B cell (primary cell): ENCODE results near the gene KRTAP10-3. TPM values are rescaled to one million over a fixed set of nuclear protein-coding genes. Genes with fewer than 3 reads are reported as not detected.

Experiments
- ATAC-seq: fragments of 200-7000 bp; cut with Tn5 transposase; one replicate; pipeline ENCODE4 v1.10.0; 2021; ENCODE audit warnings: low read depth, mild to moderate bottlenecking, moderate number of reproducible peaks, moderate library complexity
- CTCF ChIA-PET: fragments of 350-600 bp; sonication (Branson Sonifier 250); formaldehyde crosslinking; loops from one replicate; lab custom pipeline; 2021; ENCODE audit warnings: antibody characterized with exemption, inconsistent platforms; lab: Charles Lee
- POLR2A ChIA-PET: fragments of 350-600 bp; sonication (Branson Sonifier 250); formaldehyde crosslinking; loops from one replicate; lab custom pipeline; 2021; ENCODE audit warnings: antibody characterized with exemption; lab: Charles Lee
- DNase-seq: peaks from one replicate; pipeline ENCODE4 v3.0.0; 2013
- H2AFZ ChIP-seq: 2 replicates; pipeline ENCODE4 v1.6.1; 2012; ENCODE audit warnings: mild to moderate bottlenecking, low read depth, low read length; ENCODE audit not compliant: insufficient read depth, poor library complexity, severe bottlenecking
- H3K27ac ChIP-seq, 2 donors: 1 replicate in 1 of 2; 2 replicates in 1 of 2; pipeline ENCODE4 v1.5.1; 2012 to 2013; ENCODE audit warnings: low read length in 2 of 2, mild to moderate bottlenecking in 2 of 2, moderate library complexity in 1 of 2
- H3K27me3 ChIP-seq, 4 experiments: fragments of 200-600 bp in 1 of 4; sonication (generic) in 1 of 4; replicated peaks in 1 of 4; 1 replicate in 2 of 4; 2 replicates in 2 of 4; pipeline versions ENCODE4 v1.6.1 to v1.7.0; 2013 to 2016; ENCODE audit warnings: low read length in 3 of 4, mild to moderate bottlenecking in 2 of 4, mixed read lengths in 1 of 4, moderate library complexity in 1 of 4; ENCODE audit not compliant: insufficient read depth in 4 of 4, control insufficient read depth in 3 of 4; ENCODE audit errors: control extremely low read depth in 1 of 4
- H3K36me3 ChIP-seq, 2 experiments: replicated peaks in 1 of 2; 1 replicate in 1 of 2; 2 replicates in 1 of 2; pipeline versions ENCODE4 v1.6.1 to v1.7.1; 2013; ENCODE audit warnings: low read length in 1 of 2; ENCODE audit not compliant: insufficient read depth in 2 of 2, control insufficient read depth in 1 of 2; ENCODE audit errors: control extremely low read depth in 1 of 2, extremely low read depth in 1 of 2
- H3K4me1 ChIP-seq, 2 donors: fragments of 200-600 bp in 1 of 2; sonication (generic) in 1 of 2; 1 replicate in 1 of 2; 2 replicates in 1 of 2; pipeline versions ENCODE4 v1.5.1 to v1.6.1; 2013 to 2017; ENCODE audit warnings: low read length in 2 of 2; ENCODE audit not compliant: control insufficient read depth in 2 of 2, insufficient read depth in 2 of 2
- H3K4me2 ChIP-seq: replicated peaks from 2 replicates; pipeline ENCODE3; 2012; ENCODE audit warnings: mild to moderate bottlenecking, low read depth, low read length; ENCODE audit not compliant: poor library complexity, severe bottlenecking
- H3K4me3 ChIP-seq, 5 experiments: fragments of 200-600 bp in 1 of 5; sonication (generic) in 1 of 5; 1 replicate in 3 of 5; 2 replicates in 2 of 5; pipeline versions ENCODE4 v1.5.1 to v1.7.0; 2011 to 2016; ENCODE audit warnings: low read length in 4 of 5, mild to moderate bottlenecking in 4 of 5, low read depth in 2 of 5, control low read depth in 1 of 5, moderate library complexity in 1 of 5; ENCODE audit not compliant: insufficient read depth in 1 of 5; ENCODE audit errors: control extremely low read depth in 1 of 5, extremely low read depth in 1 of 5
- H3K79me2 ChIP-seq: fragments of 200-600 bp; sonication (generic); one replicate; pipeline ENCODE4 v1.6.0; 2016; ENCODE audit warnings: low read length; ENCODE audit not compliant: control insufficient read depth, insufficient read depth
- H3K9ac ChIP-seq: fragments of 200-600 bp; sonication (generic); 2 replicates; pipeline ENCODE4 v1.6.1; 2017; ENCODE audit warnings: mild to moderate bottlenecking, low read length, moderate library complexity
- H3K9me3 ChIP-seq, 3 donors: one replicate each; pipeline versions ENCODE4 v1.6.1 to v1.7.1; 2013; ENCODE audit warnings: low read length in 2 of 3; ENCODE audit not compliant: control insufficient read depth in 2 of 3, insufficient read depth in 1 of 3; ENCODE audit errors: control extremely low read depth in 1 of 3
- H4K20me1 ChIP-seq: 2 replicates; pipeline ENCODE4 v1.6.0; 2012; ENCODE audit warnings: mild to moderate bottlenecking, low read length; ENCODE audit not compliant: insufficient read depth, control insufficient read depth, poor library complexity, severe bottlenecking
- H3K27ac Mint-ChIP-seq: one replicate; pipeline ENCODE4 v1.8.0; 2021; ENCODE audit warnings: mixed read lengths
- H3K27me3 Mint-ChIP-seq: one replicate; pipeline ENCODE4 v1.8.0; 2021; ENCODE audit warnings: mixed read lengths
- H3K4me1 Mint-ChIP-seq: one replicate; pipeline ENCODE4 v1.8.0; 2021; ENCODE audit warnings: mixed read lengths
- H3K4me3 Mint-ChIP-seq: one replicate; pipeline ENCODE4 v1.8.0; 2021; ENCODE audit warnings: mixed read lengths
- H3K9me3 Mint-ChIP-seq: one replicate; pipeline ENCODE4 v1.8.0; 2022; ENCODE audit warnings: mixed read lengths; ENCODE audit not compliant: insufficient read depth
- EZH2 ChIP-seq: IDR thresholded peaks from 2 replicates; pipeline ENCODE4 v1.6.1; 2012; ENCODE audit warnings: borderline replicate concordance, low read depth, mild to moderate bottlenecking, moderate library complexity, low read length; ENCODE audit not compliant: insufficient read depth, poor library complexity, severe bottlenecking
- WGBS: methylation state at CpG from one replicate; pipeline ENCODE4 v1.1.5; 2013; ENCODE audit warnings: missing lambda C conversion rate; ENCODE audit not compliant: insufficient coverage; 5-methylcytosine and 5-hydroxymethylcytosine counted together
- intact Hi-C: fragments of 100-400 bp; cut with micrococcal nuclease; formaldehyde crosslinking; loops from one replicate; pipeline ENCODE4 v1.10.0; 2022
- polyA plus RNA-seq: library from polyadenylated mRNA; depleted of rRNA; stranded (reverse); fragments of >200 nt; gene quantifications from 2 replicates; pipeline ENCODE4 v1.2.3, GENCODE V29; 2012
- total RNA-seq, 2 donors: library from RNA; stranded (reverse); fragments of 120-200 nt in 1 of 2; gene quantifications; 1 replicate in 1 of 2; 2 replicates in 1 of 2; pipeline versions ENCODE4 v1.2.3 to v1.2.4, GENCODE V29; 2013 to 2022
- TF ChIP-seq, protein P1 (sequence below): fragments of 200-600 bp; IDR thresholded peaks from one replicate; pipeline ENCODE4 v1.8.0; 2022; ENCODE audit warnings: antibody characterized with exemption, mild to moderate bottlenecking

Gene KRTAP10-3
- total and polyA plus RNA-seq, 2 donors (not counting 1 experiment from before 2014, with no cell fraction given) = 0.40 TPM; not detected in 1

DNA sequence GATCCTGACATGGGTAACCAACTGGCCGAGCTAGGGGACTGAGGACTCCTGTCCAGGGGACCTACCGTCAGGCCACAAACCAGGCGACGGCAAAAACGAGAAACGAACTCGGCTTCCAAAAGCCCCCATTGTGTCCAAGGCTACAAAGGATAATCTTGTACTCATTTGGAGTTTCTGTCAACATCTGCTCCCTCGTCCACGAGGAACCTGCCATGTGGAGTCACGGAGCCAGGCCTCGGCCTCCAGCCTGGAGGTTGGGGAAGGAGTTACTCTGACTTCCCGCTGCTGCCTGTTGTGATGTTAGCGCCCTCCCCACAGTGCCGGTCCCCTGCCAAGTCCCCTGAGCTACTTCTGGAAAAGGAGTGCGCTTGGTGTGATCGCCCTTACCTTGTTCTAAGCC is 25.9 kb downstream of the KRTAP10-3 start:
- no peak overlapping the region for H3K27ac ChIP-seq
- H3K4me2 ChIP-seq = no peak overlapping the region
- ChIA-PET POLR2A (no interaction called here), CTCF (no interaction called here)
- H3K4me1 Mint-ChIP-seq = no peaks in the 10 kb centered on the region
- ATAC-seq = no peak
- no peaks in the 10 kb centered on the region for H3K4me1 ChIP-seq
- no peak for TF ChIP-seq EZH2
- TF ChIP-seq, protein P1, sequence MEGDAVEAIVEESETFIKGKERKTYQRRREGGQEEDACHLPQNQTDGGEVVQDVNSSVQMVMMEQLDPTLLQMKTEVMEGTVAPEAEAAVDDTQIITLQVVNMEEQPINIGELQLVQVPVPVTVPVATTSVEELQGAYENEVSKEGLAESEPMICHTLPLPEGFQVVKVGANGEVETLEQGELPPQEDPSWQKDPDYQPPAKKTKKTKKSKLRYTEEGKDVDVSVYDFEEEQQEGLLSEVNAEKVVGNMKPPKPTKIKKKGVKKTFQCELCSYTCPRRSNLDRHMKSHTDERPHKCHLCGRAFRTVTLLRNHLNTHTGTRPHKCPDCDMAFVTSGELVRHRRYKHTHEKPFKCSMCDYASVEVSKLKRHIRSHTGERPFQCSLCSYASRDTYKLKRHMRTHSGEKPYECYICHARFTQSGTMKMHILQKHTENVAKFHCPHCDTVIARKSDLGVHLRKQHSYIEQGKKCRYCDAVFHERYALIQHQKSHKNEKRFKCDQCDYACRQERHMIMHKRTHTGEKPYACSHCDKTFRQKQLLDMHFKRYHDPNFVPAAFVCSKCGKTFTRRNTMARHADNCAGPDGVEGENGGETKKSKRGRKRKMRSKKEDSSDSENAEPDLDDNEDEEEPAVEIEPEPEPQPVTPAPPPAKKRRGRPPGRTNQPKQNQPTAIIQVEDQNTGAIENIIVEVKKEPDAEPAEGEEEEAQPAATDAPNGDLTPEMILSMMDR = no peak
- intact Hi-C loops = no loop called here
- H2AFZ ChIP-seq = no peak overlapping the region
- H3K27me3 Mint-ChIP-seq = peaks cover 14% of the 10 kb centered on the region
- no peak for DNase-seq
- 95% methylated on average over 16 of the region's 16 CpGs for WGBS
- H3K27me3 ChIP-seq = no peaks in the 10 kb centered on the region
- H3K9me3 ChIP-seq = peaks cover 0 to 3% (median 0%) of the 10 kb centered on the region in 3 donors
- no peak overlapping the region for H3K4me3 Mint-ChIP-seq
- no peaks in the 10 kb centered on the region for H3K36me3 ChIP-seq
- H3K9me3 Mint-ChIP-seq = no peaks in the 10 kb centered on the region
- H3K79me2 ChIP-seq = no peaks in the 10 kb centered on the region
- no peaks in the 10 kb centered on the region for H4K20me1 ChIP-seq
- no peak overlapping the region for H3K27ac Mint-ChIP-seq
- H3K4me3 ChIP-seq = no peak overlapping the region
- H3K9ac ChIP-seq = no peak overlapping the region

DNA sequence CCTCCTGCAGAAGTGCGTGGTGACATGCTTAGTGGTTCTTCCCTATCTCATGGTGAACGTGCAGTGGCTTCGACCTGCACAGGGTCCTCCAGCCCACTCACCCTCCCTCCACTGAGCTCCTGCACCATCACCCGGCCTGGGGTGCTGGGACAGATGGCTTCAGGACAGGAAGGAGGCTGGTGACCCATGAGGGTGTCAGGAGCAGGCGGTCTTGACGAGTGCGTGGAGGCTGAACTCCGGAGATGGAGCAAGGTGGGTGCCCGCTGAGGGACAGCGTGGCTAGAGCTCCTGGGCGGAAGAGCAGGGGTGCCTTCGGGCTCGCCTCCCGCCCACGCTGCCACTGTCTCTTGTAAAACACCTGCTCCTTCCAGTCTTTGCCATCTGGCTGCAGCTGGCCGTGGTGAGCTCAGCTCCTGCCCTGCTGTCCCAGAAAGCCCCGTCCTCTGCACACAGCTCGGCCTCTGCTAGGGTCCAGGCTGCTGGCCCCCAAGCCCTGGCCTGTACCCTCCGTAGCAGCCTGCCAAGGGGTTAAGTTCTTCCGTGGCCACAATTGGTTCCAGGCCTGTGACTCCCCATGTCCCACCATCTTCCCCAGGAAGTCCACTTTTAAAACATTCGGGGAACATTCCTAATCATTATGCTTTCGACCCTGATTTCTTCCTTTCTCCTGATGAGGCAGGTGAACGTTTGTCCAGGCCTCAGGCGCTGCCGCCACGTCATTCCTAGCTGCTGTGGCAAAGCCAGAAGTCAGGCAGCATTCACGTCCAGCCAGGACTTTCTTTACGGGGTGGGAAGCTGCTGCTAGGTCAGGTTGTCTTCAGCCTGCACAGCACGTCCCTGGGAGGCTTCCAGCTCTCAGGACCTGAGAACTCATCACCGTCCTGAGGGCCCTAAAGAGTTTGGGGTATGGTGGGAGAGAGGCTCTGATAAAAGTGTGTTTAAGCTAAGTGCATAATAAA is 26.7 kb downstream of the KRTAP10-3 start:
- Mint-ChIP-seq H3K4me1 (no peaks in the 10 kb centered on the region), H3K4me3 (no peak overlapping the region), H3K9me3 (no peaks in the 10 kb centered on the region), H3K27me3 (peaks cover 8% of the 10 kb centered on the region), H3K27ac (no peak overlapping the region)
- Histone ChIP-seq H3K9me3 (peaks cover 0 to 3% (median 0%) of the 10 kb centered on the region in 3 donors), H3K36me3 (no peaks in the 10 kb centered on the region), H3K27ac (no peak overlapping the region), H3K4me2 (no peak overlapping the region), H3K27me3 (no peaks in the 10 kb centered on the region), H3K9ac (no peak overlapping the region), H3K4me1 (no peaks in the 10 kb centered on the region), H3K79me2 (no peaks in the 10 kb centered on the region), H2AFZ (no peak overlapping the region), H3K4me3 (no peak overlapping the region), H4K20me1 (no peaks in the 10 kb centered on the region)
- intact Hi-C loops = no loop called here
- ChIA-PET POLR2A (no interaction called here), CTCF (no interaction called here)
- DNase-seq = no peak
- 85% methylated on average over 29 of the region's 30 CpGs for WGBS
- no peak for ATAC-seq
- no peak for TF ChIP-seq EZH2
- TF ChIP-seq, protein P1 = no peak
